Lower leg skin (tissue), 3 donors: ENCODE measurements around the gene RAB40AL.

Experiments
- CTCF ChIP-seq, 3 donors: fragments of 450-650 bp; IDR thresholded peaks; one replicate each; pipeline ENCODE4 v1.5.1; 2016; ENCODE audit warnings: antibody characterized with exemption in 3 of 3, mild to moderate bottlenecking in 3 of 3, moderate library complexity in 2 of 3
- POLR2A ChIP-seq, 2 donors: fragments of 450-650 bp; IDR thresholded peaks; one replicate each; pipeline ENCODE4 v1.6.1; 2016 to 2017; ENCODE audit warnings: antibody characterized with exemption in 2 of 2, mild to moderate bottlenecking in 1 of 2, moderate library complexity in 1 of 2

- TF ChIP-seq POLR2A (IDR thresholded peaks at IDR 0.05) (no peak), CTCF (IDR thresholded peaks at IDR 0.05) (no peak)
Observed at GRCh38 chrX:102950908-102951866, 14.1 kb downstream of the RAB40AL start.
